Ishikawa (cell line): ENCODE data around the gene OGDHL.

Source experiments
- CEBPB ChIP-seq: IDR thresholded peaks from 2 replicates; pipeline ENCODE4 v1.6.1; 2012
- CREB1 ChIP-seq: IDR thresholded peaks from 2 replicates; pipeline ENCODE4 v1.6.1; 2012; ENCODE audit warnings: low read depth
- EGR1 ChIP-seq: IDR thresholded peaks from 2 replicates; pipeline ENCODE4 v1.6.1; 2012
- EP300 ChIP-seq: IDR thresholded peaks from 2 replicates; pipeline ENCODE4 v1.6.1; 2012; ENCODE audit warnings: borderline replicate concordance
- FOXM1 ChIP-seq: IDR thresholded peaks from 2 replicates; pipeline ENCODE4 v1.6.1; 2012; ENCODE audit warnings: low read depth, borderline replicate concordance
- NFIC ChIP-seq: IDR thresholded peaks from 2 replicates; pipeline ENCODE4 v1.6.1; 2012
- RAD21 ChIP-seq: IDR thresholded peaks from 2 replicates; pipeline ENCODE4 v1.6.1; 2012; ENCODE audit warnings: low read depth
- REST ChIP-seq: IDR thresholded peaks from 2 replicates; pipeline ENCODE4 v1.6.1; 2012; ENCODE audit warnings: low read depth, mild to moderate bottlenecking
- TAF1 ChIP-seq: IDR thresholded peaks from 2 replicates; pipeline ENCODE4 v1.6.1; 2012; ENCODE audit warnings: low read depth, mild to moderate bottlenecking
- TCF12 ChIP-seq: IDR thresholded peaks from 2 replicates; pipeline ENCODE4 v1.6.1; 2012; ENCODE audit warnings: low read depth
- TEAD4 ChIP-seq: IDR thresholded peaks from 2 replicates; pipeline ENCODE4 v1.6.1; 2012
- USF1 ChIP-seq: IDR thresholded peaks from 2 replicates; pipeline ENCODE4 v1.6.1; 2012
- YY1 ChIP-seq: IDR thresholded peaks from 2 replicates; pipeline ENCODE4 v1.6.1; 2012; ENCODE audit warnings: low read depth
- ZBTB7A ChIP-seq: IDR thresholded peaks from 2 replicates; pipeline ENCODE4 v1.6.1; 2012; ENCODE audit warnings: low read depth
- TF ChIP-seq, protein P1 (sequence below): IDR thresholded peaks from 2 replicates; pipeline ENCODE4 v1.6.1; 2012

The OGDHL gene

DNA sequence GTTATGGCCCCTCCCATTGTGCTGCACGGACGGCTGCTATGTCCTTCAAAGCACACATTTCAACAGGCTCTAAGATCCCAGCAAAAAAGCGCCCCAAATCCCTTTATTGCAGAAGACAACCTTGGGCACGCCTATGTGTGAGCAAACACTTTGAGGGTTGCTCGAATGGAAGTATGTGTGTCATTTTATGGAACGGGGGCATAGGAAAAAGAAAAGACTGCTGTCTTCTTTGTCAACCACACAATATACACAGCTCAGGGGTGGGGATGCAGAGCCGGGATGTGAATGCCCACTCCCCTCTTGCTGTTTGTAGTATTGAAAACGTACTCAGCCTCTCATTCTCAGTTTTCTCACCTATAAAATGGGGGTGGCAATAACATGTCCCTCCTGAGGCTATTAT, 50.6 kb downstream of the OGDHL start:
- no peak for TF ChIP-seq USF1
- no peak for TF ChIP-seq TCF12
- TF ChIP-seq TAF1: no peak
- no peak for TF ChIP-seq FOXM1
- no peak for TF ChIP-seq YY1
- TF ChIP-seq, protein P1, sequence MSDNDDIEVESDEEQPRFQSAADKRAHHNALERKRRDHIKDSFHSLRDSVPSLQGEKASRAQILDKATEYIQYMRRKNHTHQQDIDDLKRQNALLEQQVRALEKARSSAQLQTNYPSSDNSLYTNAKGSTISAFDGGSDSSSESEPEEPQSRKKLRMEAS: no peak
- TF ChIP-seq REST: no peak
- no peak for TF ChIP-seq EGR1
- no peak for TF ChIP-seq ZBTB7A

DNA sequence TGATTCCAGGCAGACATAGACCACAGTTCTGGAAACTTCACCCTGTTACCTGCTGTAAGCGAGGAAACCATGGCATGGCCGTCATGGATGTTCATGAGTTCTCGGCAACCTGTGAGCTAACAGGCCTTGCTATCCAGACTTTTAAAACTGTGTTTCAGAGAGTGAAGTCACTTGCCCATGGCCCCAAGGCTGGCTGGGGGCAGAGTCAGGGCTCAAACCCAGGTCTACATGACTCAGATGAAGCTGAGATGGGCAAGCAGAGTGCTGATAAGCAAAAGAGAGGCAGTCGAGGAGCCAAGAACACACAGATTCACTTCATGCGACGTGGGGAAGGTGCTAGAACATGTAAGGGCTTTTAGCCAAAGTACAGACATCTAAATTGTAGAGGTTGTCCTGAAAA, 51.2 kb downstream of the OGDHL start:
- no peak for TF ChIP-seq NFIC
- TF ChIP-seq, protein P1: no peak
- TF ChIP-seq USF1: no peak
- no peak for TF ChIP-seq TCF12

- TF ChIP-seq TAF1 (no peak), CREB1 (no peak), TCF12 (no peak), EGR1 (no peak), NFIC (no peak), USF1 (no peak), FOXM1 (no peak), RAD21 (no peak), EP300 (no peak), YY1 (no peak), CEBPB (no peak), REST (no peak), ZBTB7A (no peak), TEAD4 (no peak)
- TF ChIP-seq, protein P1: no peak
Observed at GRCh38 chr10:49709934-49710333, 52.2 kb downstream of the OGDHL start.

GRCh38 chr10:49707585-49707984, 54.5 kb downstream of the OGDHL start:
- TF ChIP-seq USF1 (no peak), TEAD4 (no peak), EGR1 (no peak), CEBPB (no peak), RAD21 (no peak), REST (no peak), YY1 (no peak), TCF12 (no peak), ZBTB7A (no peak)
- TF ChIP-seq, protein P1: no peak
